ENCODE results near the gene ATF7IP2.
"Not testable (repeated sequence)": the region's sequence is repeated elsewhere in the genome, so short reads cannot be mapped to it uniquely, and the experiment has no call there.

DNA sequence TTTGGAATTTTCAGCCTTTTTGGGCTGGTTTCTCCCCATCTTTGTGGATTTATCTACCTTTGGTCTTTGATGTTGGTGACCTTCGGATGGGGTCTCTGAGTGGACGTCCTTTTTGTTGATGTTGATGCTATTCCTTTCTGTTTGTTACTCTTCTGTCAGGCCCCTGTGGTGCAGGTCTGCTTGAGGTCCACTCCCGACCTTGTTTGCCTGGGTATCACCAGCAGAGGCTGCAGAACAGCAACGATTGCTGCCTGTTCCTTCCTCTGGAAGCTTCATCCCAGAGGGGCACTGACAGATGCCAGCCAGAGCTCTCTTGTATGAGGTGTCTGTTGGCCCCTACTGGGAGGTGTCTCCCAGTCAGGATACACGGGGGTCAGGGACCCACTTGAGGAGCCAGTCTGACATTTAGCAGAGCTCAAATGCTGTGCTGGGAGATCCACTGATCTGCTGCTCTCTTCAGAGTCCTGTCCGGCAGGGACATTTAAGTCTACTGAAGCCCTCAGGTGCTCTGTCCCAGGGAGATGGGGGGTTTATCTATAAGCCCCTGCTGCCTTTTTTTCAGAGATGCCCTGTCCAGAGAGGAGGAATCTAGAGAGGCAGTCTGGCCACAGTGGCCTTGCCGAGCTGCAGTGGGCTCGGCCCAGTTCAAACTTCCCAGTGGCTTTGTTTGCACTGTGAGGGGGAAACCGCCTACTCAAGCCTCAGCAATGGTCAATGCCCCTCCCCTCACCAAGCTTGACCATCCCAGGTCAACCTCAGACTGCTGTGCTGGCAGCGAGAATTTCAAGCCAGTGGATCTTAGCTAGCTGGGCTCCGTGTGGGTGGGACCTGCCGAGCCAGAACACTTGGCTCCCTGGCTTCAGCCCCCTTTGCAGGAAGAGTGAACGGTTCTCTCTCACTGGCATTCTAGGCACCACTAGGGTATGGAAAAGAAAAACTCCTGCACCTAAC lies 66.6 kb downstream of the ATF7IP2 start:
- TF ChIP-seq, protein P1, sequence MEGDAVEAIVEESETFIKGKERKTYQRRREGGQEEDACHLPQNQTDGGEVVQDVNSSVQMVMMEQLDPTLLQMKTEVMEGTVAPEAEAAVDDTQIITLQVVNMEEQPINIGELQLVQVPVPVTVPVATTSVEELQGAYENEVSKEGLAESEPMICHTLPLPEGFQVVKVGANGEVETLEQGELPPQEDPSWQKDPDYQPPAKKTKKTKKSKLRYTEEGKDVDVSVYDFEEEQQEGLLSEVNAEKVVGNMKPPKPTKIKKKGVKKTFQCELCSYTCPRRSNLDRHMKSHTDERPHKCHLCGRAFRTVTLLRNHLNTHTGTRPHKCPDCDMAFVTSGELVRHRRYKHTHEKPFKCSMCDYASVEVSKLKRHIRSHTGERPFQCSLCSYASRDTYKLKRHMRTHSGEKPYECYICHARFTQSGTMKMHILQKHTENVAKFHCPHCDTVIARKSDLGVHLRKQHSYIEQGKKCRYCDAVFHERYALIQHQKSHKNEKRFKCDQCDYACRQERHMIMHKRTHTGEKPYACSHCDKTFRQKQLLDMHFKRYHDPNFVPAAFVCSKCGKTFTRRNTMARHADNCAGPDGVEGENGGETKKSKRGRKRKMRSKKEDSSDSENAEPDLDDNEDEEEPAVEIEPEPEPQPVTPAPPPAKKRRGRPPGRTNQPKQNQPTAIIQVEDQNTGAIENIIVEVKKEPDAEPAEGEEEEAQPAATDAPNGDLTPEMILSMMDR (IDR thresholded peaks at IDR 0.05; ENCODE audit: insufficient read depth, low read depth, low read length) = not testable (repeated sequence)
- TF ChIP-seq EZH2 (IDR thresholded peaks at IDR 0.05; ENCODE audit: insufficient read depth, low read length) = not testable (repeated sequence)
